Neuron (in vitro differentiated cells): ENCODE data around the gene DUT.

Experiments
- H2AFZ ChIP-seq: one replicate; pipeline ENCODE4 v1.6.1; 2013; ENCODE audit warnings: low read depth, mild to moderate bottlenecking, inconsistent platforms, low read length, moderate library complexity
- H3K27me3 ChIP-seq: one replicate; pipeline ENCODE4 v1.6.1; 2013; ENCODE audit warnings: low read length; ENCODE audit not compliant: insufficient read depth
- H3K36me3 ChIP-seq: one replicate; pipeline ENCODE4 v1.6.1; 2013; ENCODE audit warnings: low read length; ENCODE audit not compliant: insufficient read depth
- H3K4me1 ChIP-seq: one replicate; pipeline ENCODE4 v1.6.1; 2013; ENCODE audit warnings: low read length; ENCODE audit not compliant: insufficient read depth
- H3K4me3 ChIP-seq: 2 replicates; pipeline ENCODE4 v1.5.1; 2013; ENCODE audit warnings: mild to moderate bottlenecking, low read length, moderate library complexity
- H3K9me3 ChIP-seq: one replicate; pipeline ENCODE4 v1.6.1; 2013; ENCODE audit warnings: low read length

DUT gene

DNA sequence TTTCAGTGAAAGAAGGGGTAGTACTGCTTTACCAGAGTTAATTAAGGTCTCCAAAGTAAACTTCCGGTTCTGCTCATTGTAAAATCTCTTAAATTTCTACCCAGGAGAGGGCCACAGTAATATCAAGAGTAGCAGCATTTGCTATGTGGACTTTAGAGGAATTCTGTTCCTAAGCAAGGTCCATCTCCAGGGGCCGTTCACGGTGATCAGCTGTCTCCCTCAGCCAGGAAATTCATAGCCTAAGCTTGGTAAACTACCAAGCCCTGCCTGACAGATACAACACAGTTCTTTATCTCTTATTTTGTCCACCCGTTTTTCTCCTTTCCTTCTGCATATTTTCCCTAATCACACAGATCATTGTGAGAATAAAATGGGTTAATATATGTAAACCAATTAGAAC lies 2.3 kb downstream of the DUT start:
- no peaks in the 10 kb centered on the region for H3K27me3 ChIP-seq
- peaks cover 40% of the 10 kb centered on the region for H3K36me3 ChIP-seq
- no peak overlapping the region for H3K4me3 ChIP-seq
- H3K9me3 ChIP-seq = no peaks in the 10 kb centered on the region
- no peak overlapping the region for H2AFZ ChIP-seq
- H3K4me1 ChIP-seq = peaks cover 24% of the 10 kb centered on the region

DNA sequence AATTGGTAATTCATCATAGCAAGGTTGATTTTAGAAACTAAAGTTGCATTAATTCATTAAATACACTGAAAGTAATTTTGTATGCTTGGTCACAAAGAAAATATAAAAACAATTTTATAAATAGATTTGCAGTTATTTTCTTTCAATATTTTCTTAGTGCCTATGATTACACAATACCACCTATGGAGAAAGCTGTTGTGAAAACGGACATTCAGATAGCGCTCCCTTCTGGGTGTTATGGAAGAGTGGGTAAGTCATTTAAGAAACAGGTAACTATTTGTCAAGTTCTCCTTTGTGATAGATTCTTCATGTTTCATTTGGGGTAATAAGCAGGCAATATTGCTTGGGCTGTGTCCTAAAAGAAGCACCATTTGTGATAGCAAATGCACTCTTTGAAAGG lies 3.0 kb downstream of the DUT start:
- Histone ChIP-seq H3K4me1 (peaks cover 24% of the 10 kb centered on the region), H3K4me3 (no peak overlapping the region), H3K36me3 (peaks cover 43% of the 10 kb centered on the region), H3K27me3 (no peaks in the 10 kb centered on the region), H3K9me3 (no peaks in the 10 kb centered on the region), H2AFZ (no peak overlapping the region)

DNA sequence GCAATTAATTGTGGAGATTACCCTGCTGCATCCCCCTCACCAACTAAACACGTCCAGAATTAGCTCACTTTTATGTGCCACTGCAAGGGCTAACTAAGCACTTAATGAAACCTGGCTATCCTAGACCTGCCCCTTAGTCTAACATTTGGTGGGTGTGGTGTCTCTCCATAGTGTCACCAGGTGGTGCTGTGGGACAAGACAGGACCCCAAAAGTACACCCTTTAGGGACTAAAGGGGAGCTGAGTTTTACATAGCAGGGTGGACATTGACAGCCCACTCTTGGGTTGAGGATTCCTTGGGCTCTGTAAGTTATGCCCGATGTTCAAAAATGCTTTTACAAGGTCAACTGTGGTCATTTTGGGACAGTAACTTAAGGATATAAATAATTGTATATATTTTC lies 5.7 kb downstream of the DUT start:
- Histone ChIP-seq H3K36me3 (peaks cover 65% of the 10 kb centered on the region), H3K27me3 (no peaks in the 10 kb centered on the region), H3K9me3 (no peaks in the 10 kb centered on the region), H3K4me3 (no peak overlapping the region), H3K4me1 (peaks cover 15% of the 10 kb centered on the region), H2AFZ (no peak overlapping the region)

DNA sequence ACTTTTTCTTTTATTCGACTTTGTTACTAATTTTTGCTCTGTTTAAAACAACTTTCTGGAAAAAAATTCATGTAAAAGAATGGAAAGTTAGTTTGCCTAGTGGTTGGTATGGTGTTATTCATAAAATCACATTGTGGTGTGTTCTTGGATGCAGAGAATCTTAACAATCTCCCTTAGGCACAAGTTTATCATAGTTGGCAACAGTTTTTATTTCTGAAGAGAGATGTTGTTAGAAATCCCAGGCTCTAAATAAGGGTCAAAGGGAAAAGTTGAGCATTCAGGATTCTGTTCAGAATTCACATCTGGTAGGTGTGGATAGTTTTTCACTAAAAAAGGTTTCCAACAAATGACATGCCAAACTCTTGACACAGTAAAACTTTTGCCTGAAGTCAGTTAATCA lies 6.4 kb downstream of the DUT start:
- Histone ChIP-seq H3K27me3 (no peaks in the 10 kb centered on the region), H3K36me3 (peaks cover 66% of the 10 kb centered on the region), H3K9me3 (no peaks in the 10 kb centered on the region), H2AFZ (no peak overlapping the region), H3K4me3 (no peak overlapping the region), H3K4me1 (peaks cover 9% of the 10 kb centered on the region)

DNA sequence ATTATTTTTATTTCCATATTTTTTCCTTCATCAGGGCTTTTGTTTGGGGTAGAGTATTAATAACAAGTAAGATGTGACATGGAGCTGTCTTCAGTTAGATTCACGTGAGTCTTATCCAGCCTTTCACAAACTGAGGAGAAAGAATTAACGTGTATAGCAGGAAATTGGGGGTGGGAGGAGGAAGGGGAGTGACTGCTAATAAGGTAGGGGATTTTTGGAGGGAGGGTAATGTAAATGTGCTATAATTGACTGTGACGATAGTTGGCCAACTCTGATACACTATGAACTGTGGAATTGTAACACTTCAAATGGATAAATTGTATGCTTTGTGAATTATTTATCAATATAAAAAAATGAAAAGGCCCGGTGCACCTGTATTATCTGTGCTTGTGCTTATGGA lies 8.9 kb downstream of the DUT start:
- H3K9me3 ChIP-seq = no peaks in the 10 kb centered on the region
- no peaks in the 10 kb centered on the region for H3K27me3 ChIP-seq
- H3K4me3 ChIP-seq = no peak overlapping the region
- H3K4me1 ChIP-seq = no peaks in the 10 kb centered on the region
- no peak overlapping the region for H2AFZ ChIP-seq
- peaks cover 60% of the 10 kb centered on the region for H3K36me3 ChIP-seq

DNA sequence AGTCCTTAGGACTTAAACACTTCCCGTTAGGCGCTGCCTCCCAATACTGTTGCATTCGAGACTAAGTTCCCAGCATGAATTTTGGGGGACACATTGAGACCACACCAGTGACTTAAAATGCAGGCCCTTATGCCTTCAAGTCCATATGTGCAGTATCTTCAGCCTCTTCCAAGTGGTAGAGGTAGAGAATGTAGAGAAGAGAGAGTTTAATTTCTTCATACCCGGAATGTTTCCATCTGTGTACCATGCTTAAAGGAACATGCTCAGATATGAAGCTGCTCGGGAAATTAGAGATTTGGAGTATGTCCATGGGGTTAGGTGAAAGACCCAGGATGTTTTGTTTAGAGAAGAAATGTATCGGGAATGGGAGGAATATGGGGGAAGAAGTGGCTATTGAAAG lies 12.6 kb downstream of the DUT start:
- peaks cover 28% of the 10 kb centered on the region for H3K36me3 ChIP-seq

DNA sequence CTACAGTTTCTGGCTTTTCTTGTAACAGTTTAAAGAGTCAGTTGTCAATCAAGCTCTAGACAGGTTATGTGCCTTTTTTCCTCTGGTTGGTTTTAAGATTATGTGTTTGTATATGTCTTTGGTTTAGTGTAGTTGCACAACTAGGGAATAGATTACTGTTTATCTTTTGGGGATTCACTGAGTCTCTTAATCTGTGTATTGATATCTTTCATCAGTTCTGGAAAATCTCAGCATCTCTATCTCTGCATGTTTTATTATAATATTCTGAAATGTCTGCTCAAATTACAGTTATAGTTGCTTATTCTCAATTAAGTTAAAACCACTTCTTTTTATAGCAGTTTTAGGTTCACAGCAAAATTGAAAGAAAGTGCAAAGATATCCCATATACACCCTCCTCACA lies 14.3 kb downstream of the DUT start:
- Histone ChIP-seq H3K36me3 (peaks cover 16% of the 10 kb centered on the region), H3K9me3 (no peaks in the 10 kb centered on the region), H3K27me3 (no peaks in the 10 kb centered on the region), H2AFZ (no peak overlapping the region), H3K4me1 (no peaks in the 10 kb centered on the region), H3K4me3 (no peak overlapping the region)

More for the DNA sequence above, 12.6 kb downstream of the DUT start:
- Histone ChIP-seq H3K4me3 (no peak overlapping the region), H3K27me3 (no peaks in the 10 kb centered on the region), H3K9me3 (no peaks in the 10 kb centered on the region), H2AFZ (no peak overlapping the region), H3K4me1 (no peaks in the 10 kb centered on the region)

DNA sequence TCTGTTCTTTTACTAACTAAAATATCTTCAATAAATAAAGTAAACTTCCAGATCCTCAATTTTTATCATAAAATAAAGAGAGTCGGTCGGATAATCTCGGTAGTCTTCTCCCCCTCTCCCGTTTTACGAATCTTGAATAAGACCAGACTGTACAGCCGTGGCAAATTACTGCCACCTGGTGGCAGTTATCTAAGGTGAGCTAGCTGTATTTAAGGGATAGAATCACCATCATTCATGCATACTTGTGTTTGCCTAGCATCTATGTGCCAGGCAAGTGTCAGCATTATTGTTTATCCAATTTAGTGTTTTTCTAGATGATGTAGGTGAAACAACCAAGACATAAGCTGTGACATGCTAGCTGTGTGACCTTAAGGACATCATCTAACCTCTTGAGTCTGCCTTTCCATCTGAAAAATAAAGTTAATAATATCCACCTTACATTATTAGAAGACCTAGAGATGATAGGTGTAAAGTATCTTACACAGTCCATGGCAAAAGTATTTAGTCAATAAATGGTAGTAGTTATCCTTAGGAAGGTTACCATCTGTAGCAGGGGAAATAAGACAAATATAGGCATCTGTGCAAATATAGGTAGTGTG lies 21.3 kb downstream of the DUT start:
- Histone ChIP-seq H3K4me1 (no peaks in the 10 kb centered on the region), H3K36me3 (no peaks in the 10 kb centered on the region), H3K27me3 (no peaks in the 10 kb centered on the region), H3K9me3 (no peaks in the 10 kb centered on the region), H3K4me3 (no peak overlapping the region), H2AFZ (no peak overlapping the region)

DNA sequence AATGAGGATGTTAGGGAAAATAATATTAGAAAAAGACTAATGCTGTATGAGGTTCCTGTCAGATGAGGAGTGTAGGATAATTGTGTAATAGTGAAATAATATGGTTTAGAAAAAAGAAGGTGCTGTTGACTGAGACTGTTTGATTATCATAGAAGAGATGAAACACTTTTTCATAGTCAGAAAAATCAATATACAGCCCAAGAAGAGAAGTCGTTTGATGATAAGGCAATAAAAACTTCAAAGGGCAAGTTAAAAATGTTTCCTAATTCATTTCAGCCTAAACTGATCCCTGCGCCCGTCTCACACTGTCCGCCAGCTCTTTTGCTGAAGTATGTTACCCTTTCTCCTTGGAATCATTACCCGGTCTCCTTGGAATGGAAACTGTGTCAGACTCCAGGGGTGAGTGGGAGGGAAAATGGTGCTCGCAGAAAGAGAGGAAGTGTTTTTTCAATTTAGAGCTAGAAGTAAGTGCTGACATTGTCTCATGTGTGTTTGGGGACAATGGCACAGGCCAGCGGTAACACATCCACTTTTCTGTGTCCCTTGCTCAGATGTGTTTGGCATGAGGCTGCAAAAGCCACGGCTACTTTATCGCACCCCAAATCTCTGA lies 23.6 kb downstream of the DUT start:
- Histone ChIP-seq H3K4me3 (no peak overlapping the region), H3K36me3 (no peaks in the 10 kb centered on the region)

DNA sequence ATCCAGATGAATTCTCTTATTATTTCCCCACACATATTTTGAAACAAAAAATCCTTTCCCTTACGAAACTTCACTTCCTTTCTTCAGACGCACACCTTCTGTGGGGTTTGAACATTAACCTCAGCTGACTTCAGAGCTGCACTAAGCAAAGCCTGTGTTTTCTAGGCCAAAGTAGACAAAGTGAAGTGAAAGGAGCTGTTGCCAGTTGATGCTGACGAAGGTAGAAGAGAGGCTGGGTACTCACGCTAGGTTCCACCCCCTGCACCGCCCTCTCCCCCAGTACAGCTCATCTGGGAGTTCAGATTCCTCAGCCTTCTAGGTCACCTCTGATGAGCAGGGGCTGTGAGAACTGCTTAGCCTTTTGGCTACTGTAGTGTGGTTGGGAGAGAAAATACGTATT lies 24.1 kb downstream of the DUT start:
- Histone ChIP-seq H3K27me3 (no peaks in the 10 kb centered on the region), H3K4me3 (no peak overlapping the region)

More for the DNA sequence above, 23.6 kb downstream of the DUT start:
- no peak overlapping the region for H2AFZ ChIP-seq
- no peaks in the 10 kb centered on the region for H3K9me3 ChIP-seq
- H3K27me3 ChIP-seq = no peaks in the 10 kb centered on the region
- H3K4me1 ChIP-seq = peaks cover 10% of the 10 kb centered on the region

DNA sequence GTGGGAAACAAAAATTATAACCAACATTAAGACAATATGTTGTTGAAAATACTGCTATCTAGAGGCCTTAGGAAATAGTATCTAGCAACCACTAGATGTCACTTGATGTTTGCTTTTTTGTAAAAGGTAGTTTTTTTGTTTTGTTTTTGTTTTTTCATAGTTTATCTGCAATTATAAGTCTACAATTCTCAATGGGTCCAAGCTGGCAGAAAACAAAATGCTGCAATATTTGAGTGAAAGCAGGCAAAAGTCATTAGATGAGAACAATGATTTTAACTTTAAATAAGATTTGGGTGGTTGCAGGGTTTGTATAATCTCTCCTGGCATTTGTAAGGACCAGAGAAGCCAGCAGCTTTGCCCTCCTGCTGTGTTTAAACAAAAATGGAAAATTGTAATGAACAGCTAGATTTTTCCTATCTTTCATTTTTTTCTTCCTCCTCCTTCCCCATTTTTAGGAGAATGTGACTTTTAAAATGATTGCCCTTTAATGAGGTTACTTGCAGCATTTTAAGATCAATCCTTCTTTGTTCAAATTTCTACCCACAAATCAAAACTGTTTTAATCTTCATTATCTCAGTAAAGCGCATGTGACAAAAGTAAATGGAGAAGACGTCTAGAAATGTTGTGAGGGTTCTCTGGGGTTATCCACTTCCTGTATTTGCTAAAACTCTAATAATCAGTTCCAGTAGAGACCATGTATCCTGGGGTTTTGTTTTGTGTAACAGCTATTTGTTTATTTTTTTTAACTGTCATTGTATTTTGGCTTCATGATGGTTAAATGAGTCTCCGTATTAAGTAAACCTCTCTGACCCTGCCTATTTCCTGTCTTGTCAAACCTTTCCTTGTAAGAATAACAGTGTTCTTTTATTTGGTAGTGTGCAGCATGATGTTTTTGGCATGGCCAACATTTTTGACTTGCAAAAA lies 27.3 kb downstream of the DUT start:
- Histone ChIP-seq H3K36me3 (no peaks in the 10 kb centered on the region), H3K4me3 (no peak overlapping the region), H3K9me3 (no peaks in the 10 kb centered on the region), H3K27me3 (no peaks in the 10 kb centered on the region), H2AFZ (peak overlapping the region; percentile 81), H3K4me1 (peaks cover 10% of the 10 kb centered on the region)

More for the DNA sequence above, 24.1 kb downstream of the DUT start:
- Histone ChIP-seq H3K36me3 (no peaks in the 10 kb centered on the region), H3K9me3 (no peaks in the 10 kb centered on the region), H3K4me1 (peaks cover 10% of the 10 kb centered on the region), H2AFZ (no peak overlapping the region)

DNA sequence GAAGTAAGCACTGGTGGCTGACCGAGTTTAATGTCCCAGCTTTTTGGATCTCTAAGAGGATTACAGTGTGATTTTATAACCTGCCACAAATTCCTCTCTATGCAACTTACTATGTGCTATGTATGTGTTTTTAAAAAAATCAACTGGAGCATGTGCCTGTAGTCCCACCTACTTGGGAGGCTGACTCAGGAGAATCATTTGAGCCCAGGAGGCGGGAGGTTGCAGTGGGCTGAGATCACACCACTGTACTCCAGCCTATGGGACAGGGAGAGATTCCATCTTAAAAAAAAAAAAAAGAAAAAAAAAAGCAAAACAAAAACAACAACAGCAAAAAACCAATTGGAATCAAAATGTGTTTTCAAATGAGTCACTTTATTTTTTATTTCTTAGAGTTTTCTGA lies 29.6 kb downstream of the DUT start:
- Histone ChIP-seq H3K36me3 (no peaks in the 10 kb centered on the region), H2AFZ (no peak overlapping the region), H3K4me3 (no peak overlapping the region), H3K27me3 (no peaks in the 10 kb centered on the region), H3K9me3 (no peaks in the 10 kb centered on the region), H3K4me1 (peaks cover 10% of the 10 kb centered on the region)

DNA sequence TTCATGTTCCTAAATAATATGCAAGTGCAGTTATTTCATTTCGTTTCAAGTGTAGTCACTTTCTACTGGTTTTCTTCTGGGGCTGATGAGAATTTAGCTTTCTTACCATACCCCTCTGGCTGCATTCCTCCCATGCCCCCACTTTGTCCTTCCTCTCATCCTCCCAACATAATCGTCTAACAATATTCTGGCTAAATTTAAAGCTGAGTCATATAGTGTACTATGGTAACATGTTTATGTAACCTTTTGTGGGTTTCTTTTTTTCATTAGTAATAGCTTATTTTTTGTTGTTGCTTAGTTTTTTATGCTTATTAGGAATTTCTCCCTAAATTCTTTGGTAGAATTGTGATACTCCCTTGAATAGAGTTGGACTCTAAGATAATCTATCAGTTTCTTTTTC lies 30.5 kb downstream of the DUT start:
- Histone ChIP-seq H3K36me3 (no peaks in the 10 kb centered on the region), H3K27me3 (no peaks in the 10 kb centered on the region), H3K9me3 (no peaks in the 10 kb centered on the region)

More for the DNA sequence above, 30.5 kb downstream of the DUT start:
- H2AFZ ChIP-seq = no peak overlapping the region
- H3K4me1 ChIP-seq = peaks cover 10% of the 10 kb centered on the region
- H3K4me3 ChIP-seq = no peak overlapping the region
